Neural progenitor cell (in vitro differentiated cells): ENCODE data around the gene FTCD. TPM values are rescaled to one million over a fixed set of nuclear protein-coding genes. Genes with fewer than 3 reads are reported as not detected.

Experiments
- DNase-seq: peaks from one replicate; pipeline ENCODE4 v3.0.0-alpha.2; 2016; ENCODE audit warnings: low spot score
- H2AFZ ChIP-seq: fragments of 200-600 bp; sonication (generic); replicated peaks from 2 replicates; pipeline ENCODE4 v1.6.1; 2016; ENCODE audit warnings: antibody characterized with exemption
- H3F3A ChIP-seq: fragments of 200-600 bp; sonication (generic); 2 replicates; pipeline ENCODE4 v1.6.1; 2016; ENCODE audit warnings: antibody characterized with exemption, low read depth
- H3K27ac ChIP-seq: fragments of 200-600 bp; sonication (generic); 2 replicates; pipeline ENCODE4 v1.5.1; 2016; ENCODE audit warnings: mild to moderate bottlenecking
- H3K27me3 ChIP-seq: fragments of 200-600 bp; sonication (generic); 2 replicates; pipeline ENCODE4 v1.6.1; 2016; ENCODE audit warnings: mild to moderate bottlenecking, moderate library complexity
- H3K36me3 ChIP-seq: fragments of 200-600 bp; sonication (generic); 2 replicates; pipeline ENCODE4 v1.5.1; 2016
- H3K4me1 ChIP-seq: fragments of 200-600 bp; sonication (generic); 2 replicates; pipeline ENCODE4 v1.6.1; 2016; ENCODE audit warnings: mixed run types
- H3K4me2 ChIP-seq: fragments of 200-600 bp; sonication (generic); 2 replicates; pipeline ENCODE4 v1.6.1; 2016
- H3K4me3 ChIP-seq: fragments of 200-600 bp; sonication (generic); 2 replicates; pipeline ENCODE4 v1.5.1; 2016
- H3K79me2 ChIP-seq: fragments of 200-600 bp; sonication (generic); 2 replicates; pipeline ENCODE4 v1.6.1; 2016; ENCODE audit warnings: low read depth
- H3K9ac ChIP-seq: fragments of 200-600 bp; sonication (generic); 2 replicates; pipeline ENCODE4 v1.6.1; 2016
- H3K9me3 ChIP-seq: fragments of 200-600 bp; sonication (generic); 2 replicates; pipeline ENCODE4 v1.5.1; 2016; ENCODE audit warnings: low read depth
- H4K20me1 ChIP-seq: fragments of 200-600 bp; sonication (generic); 2 replicates; pipeline ENCODE4 v1.6.1; 2016; ENCODE audit warnings: low read depth
- H3K27ac Mint-ChIP-seq: 3 replicates; pipeline ENCODE4 v1.8.0; 2021; ENCODE audit warnings: mixed read lengths
- H3K27me3 Mint-ChIP-seq: 2 replicates; pipeline ENCODE4 v1.8.0; 2022; ENCODE audit warnings: low read depth, mild to moderate bottlenecking, inconsistent platforms, moderate library complexity, mixed read lengths; ENCODE audit not compliant: insufficient read depth
- H3K36me3 Mint-ChIP-seq: 3 replicates; pipeline ENCODE4 v1.8.0; 2021; ENCODE audit warnings: mixed read lengths
- H3K4me1 Mint-ChIP-seq: 3 replicates; pipeline ENCODE4 v1.8.0; 2021; ENCODE audit warnings: mixed read lengths
- H3K4me3 Mint-ChIP-seq: 3 replicates; pipeline ENCODE4 v1.8.0; 2021; ENCODE audit warnings: mild to moderate bottlenecking, moderate library complexity, mixed read lengths
- H3K9me3 Mint-ChIP-seq: 3 replicates; pipeline ENCODE4 v1.8.0; 2020; ENCODE audit warnings: mixed read lengths
- EZH2 ChIP-seq: fragments of 200-600 bp; sonication (generic); IDR thresholded peaks from 2 replicates; pipeline ENCODE4 v1.6.1; 2017; ENCODE audit warnings: antibody characterized with exemption, mild to moderate bottlenecking, moderate library complexity
- EZH2phosphoT487 ChIP-seq: fragments of 200-600 bp; sonication (generic); IDR thresholded peaks from 2 replicates; pipeline ENCODE4 v1.6.1; 2017; ENCODE audit warnings: antibody characterized with exemption
- total RNA-seq: library from RNA; depleted of rRNA; stranded (reverse); fragments of >200 nt; gene quantifications from 2 replicates; pipeline ENCODE4 v1.2.3, GENCODE V29; 2015; ENCODE audit warnings: low replicate concordance
- TF ChIP-seq, protein P1 (sequence below): fragments of 200-600 bp; sonication (generic); IDR thresholded peaks from 2 replicates; pipeline ENCODE4 v1.5.1; 2017; ENCODE audit warnings: antibody characterized with exemption, mild to moderate bottlenecking

The FTCD gene
- total RNA-seq, 1 donor from 2014 or later, result not detected

DNA sequence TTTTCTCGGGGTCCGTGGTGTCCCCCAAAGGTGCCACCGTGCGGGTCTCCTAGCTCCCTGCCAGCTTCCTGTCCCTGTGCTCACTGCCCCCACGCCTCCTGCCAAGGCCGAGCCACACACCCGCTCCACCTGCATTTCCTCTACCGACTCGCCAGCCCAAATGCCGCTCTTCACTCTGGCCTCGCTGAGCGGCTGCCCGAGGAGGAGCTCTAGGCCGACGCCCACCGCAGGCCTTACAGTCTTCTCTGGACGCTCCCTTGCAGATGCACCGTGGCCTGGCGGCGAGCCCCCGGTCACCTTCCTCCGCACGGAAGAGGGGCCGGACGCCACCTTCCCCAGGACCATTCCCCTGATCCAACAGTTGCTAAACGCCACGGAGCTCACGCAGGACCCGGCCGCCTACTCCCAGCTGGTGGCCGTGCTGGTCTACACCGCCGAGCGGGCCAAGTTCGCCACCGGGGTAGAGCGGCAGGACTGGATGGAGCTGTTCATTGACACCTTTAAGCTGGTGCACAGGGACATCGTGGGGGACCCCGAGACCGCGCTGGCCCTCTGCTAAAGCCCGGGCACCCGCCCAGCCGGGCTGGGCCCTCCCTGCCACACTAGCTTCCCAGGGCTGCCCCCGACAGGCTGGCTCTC, 26.3 kb downstream of the FTCD start:
- Histone ChIP-seq H3K36me3 (no peaks in the 10 kb centered on the region), H3F3A (no peaks in the 10 kb centered on the region), H3K4me1 (peaks cover 9% of the 10 kb centered on the region), H4K20me1 (no peaks in the 10 kb centered on the region), H3K4me3 (no peak overlapping the region), H3K79me2 (no peaks in the 10 kb centered on the region), H3K27me3 (no peaks in the 10 kb centered on the region), H3K9me3 (no peaks in the 10 kb centered on the region), H3K9ac (no peak overlapping the region), H2AFZ (no peak overlapping the region), H3K27ac (no peak overlapping the region), H3K4me2 (no peak overlapping the region)
- peaks cover 5% of the 10 kb centered on the region for H3K27me3 Mint-ChIP-seq
- no peaks in the 10 kb centered on the region for H3K9me3 Mint-ChIP-seq
- H3K27ac Mint-ChIP-seq, result no peak overlapping the region
- DNase-seq, result no peak
- peak overlapping the region; percentile 12 for H3K4me3 Mint-ChIP-seq
- H3K36me3 Mint-ChIP-seq, result no peaks in the 10 kb centered on the region
- H3K4me1 Mint-ChIP-seq, result peaks cover 5% of the 10 kb centered on the region
- TF ChIP-seq, protein P1, sequence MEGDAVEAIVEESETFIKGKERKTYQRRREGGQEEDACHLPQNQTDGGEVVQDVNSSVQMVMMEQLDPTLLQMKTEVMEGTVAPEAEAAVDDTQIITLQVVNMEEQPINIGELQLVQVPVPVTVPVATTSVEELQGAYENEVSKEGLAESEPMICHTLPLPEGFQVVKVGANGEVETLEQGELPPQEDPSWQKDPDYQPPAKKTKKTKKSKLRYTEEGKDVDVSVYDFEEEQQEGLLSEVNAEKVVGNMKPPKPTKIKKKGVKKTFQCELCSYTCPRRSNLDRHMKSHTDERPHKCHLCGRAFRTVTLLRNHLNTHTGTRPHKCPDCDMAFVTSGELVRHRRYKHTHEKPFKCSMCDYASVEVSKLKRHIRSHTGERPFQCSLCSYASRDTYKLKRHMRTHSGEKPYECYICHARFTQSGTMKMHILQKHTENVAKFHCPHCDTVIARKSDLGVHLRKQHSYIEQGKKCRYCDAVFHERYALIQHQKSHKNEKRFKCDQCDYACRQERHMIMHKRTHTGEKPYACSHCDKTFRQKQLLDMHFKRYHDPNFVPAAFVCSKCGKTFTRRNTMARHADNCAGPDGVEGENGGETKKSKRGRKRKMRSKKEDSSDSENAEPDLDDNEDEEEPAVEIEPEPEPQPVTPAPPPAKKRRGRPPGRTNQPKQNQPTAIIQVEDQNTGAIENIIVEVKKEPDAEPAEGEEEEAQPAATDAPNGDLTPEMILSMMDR, result no peak
- TF ChIP-seq EZH2 (no peak), EZH2phosphoT487 (no peak)

DNA sequence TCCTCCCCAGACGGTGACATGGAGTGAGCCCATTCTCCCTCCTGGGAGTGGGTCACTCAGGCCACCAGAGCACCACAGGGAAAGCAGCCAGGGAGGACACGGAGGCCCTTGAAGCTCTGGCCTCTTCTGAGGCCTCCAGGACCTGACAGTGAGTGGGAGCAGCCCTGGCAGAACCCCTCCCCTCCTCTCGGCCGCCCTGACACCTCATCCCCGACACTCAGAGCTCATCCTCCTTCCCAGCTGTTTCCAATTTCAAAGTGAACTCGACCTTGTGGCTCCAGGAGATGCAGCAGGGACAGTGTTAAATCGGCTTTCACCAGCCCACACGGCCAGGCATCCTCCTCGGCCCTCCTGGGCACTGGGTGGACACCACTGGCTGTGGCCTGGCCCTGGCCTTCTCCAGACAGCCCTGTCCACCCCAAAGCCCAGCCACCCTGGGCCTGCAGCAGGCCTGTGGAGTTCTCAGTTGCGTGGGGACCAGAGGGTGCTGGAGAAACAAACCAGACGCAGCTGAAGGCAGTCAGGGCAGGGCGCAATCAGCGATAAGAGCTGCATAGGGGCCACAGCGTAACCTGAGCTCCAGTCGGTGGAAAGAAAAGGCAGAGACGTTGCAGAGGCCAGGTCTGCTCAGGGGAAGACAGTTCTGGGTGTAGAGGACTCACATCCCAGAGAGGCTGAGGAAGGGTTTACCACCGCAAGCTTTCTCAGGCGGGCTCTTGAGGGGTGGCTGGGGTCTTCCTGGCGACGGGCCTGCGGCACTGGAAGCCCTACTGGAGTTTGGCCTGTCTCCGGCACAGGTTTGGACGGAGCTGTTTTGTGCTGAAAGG, 27.1 kb downstream of the FTCD start:
- H3K4me3 Mint-ChIP-seq, result no peak overlapping the region
- Histone ChIP-seq H3K27ac (no peak overlapping the region), H3K4me2 (no peak overlapping the region), H3K4me3 (no peak overlapping the region), H4K20me1 (no peaks in the 10 kb centered on the region), H3K9ac (no peak overlapping the region), H3K27me3 (no peaks in the 10 kb centered on the region), H3K9me3 (no peaks in the 10 kb centered on the region), H3K36me3 (no peaks in the 10 kb centered on the region), H3K79me2 (no peaks in the 10 kb centered on the region), H3K4me1 (peaks cover 9% of the 10 kb centered on the region), H2AFZ (no peak overlapping the region), H3F3A (no peaks in the 10 kb centered on the region)
- no peaks in the 10 kb centered on the region for H3K36me3 Mint-ChIP-seq
- peaks cover 4% of the 10 kb centered on the region for H3K27me3 Mint-ChIP-seq
- no peaks in the 10 kb centered on the region for H3K9me3 Mint-ChIP-seq
- peak; percentile 38 for DNase-seq
- peaks cover 5% of the 10 kb centered on the region for H3K4me1 Mint-ChIP-seq
- H3K27ac Mint-ChIP-seq, result peak overlapping the region; percentile 76
- TF ChIP-seq EZH2phosphoT487 (no peak), EZH2 (no peak)
- TF ChIP-seq, protein P1, result no peak

DNA sequence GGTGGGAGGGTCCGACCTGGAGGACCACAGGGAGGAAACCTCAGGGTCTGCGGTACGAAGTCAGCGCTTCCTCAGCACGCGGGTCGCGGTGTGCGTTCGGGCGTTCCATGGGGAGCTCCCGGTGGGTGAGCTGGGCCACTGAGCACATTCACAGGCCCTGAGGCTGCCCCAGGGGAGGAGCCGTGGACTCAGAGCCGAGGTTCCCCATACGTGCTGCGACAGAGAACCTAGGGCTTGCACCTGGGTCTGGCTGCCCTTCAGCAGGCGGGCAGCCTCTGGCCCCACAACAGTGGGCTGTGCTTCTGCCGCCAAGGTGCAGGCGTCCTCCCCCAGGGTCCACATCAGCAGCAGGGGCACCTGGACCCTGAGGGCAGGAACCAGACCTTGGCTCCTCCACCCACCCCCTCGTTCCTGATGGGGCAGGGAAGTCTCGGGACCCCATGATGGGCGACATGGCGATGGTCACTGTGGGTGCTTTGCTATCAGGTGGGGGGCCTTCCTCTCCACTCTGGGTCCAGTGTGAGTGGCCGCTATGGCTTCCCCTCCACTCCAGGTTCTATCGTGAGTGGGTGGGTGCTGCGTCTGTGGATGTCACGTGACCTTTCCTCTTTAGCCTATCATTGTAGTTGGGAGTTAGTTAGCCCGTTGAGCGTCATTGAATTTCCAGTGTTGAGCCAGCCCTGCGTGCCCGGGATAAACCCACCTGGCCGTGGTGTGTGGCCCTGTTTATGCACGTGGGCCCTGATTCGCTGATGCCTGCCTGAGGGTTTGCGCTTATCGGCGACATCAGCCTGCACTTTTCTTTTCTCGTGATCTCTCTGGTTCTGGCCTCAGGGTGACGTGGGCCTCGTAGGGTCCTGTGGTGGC, 27.9 kb downstream of the FTCD start:
- no peaks in the 10 kb centered on the region for H3F3A ChIP-seq
- no peaks in the 10 kb centered on the region for H3K36me3 ChIP-seq
- H3K9me3 Mint-ChIP-seq, result no peaks in the 10 kb centered on the region
- H3K4me3 Mint-ChIP-seq, result no peak overlapping the region
- no peaks in the 10 kb centered on the region for H3K27me3 ChIP-seq
- H3K4me1 Mint-ChIP-seq, result peaks cover 5% of the 10 kb centered on the region
- H3K9ac ChIP-seq, result no peak overlapping the region
- no peak for DNase-seq
- H3K36me3 Mint-ChIP-seq, result no peaks in the 10 kb centered on the region
- no peak overlapping the region for H3K4me3 ChIP-seq
- no peaks in the 10 kb centered on the region for H3K9me3 ChIP-seq
- H4K20me1 ChIP-seq, result no peaks in the 10 kb centered on the region
- H3K27ac Mint-ChIP-seq, result peak overlapping the region; percentile 76
- H3K27me3 Mint-ChIP-seq, result peaks cover 3% of the 10 kb centered on the region
- TF ChIP-seq EZH2phosphoT487 (no peak), EZH2 (no peak)
- H3K4me1 ChIP-seq, result peaks cover 9% of the 10 kb centered on the region
- H3K27ac ChIP-seq, result no peak overlapping the region
- no peaks in the 10 kb centered on the region for H3K79me2 ChIP-seq
- H3K4me2 ChIP-seq, result no peak overlapping the region
- no peak overlapping the region for H2AFZ ChIP-seq
